ENCODE results near the gene DNAJC18.

DNA sequence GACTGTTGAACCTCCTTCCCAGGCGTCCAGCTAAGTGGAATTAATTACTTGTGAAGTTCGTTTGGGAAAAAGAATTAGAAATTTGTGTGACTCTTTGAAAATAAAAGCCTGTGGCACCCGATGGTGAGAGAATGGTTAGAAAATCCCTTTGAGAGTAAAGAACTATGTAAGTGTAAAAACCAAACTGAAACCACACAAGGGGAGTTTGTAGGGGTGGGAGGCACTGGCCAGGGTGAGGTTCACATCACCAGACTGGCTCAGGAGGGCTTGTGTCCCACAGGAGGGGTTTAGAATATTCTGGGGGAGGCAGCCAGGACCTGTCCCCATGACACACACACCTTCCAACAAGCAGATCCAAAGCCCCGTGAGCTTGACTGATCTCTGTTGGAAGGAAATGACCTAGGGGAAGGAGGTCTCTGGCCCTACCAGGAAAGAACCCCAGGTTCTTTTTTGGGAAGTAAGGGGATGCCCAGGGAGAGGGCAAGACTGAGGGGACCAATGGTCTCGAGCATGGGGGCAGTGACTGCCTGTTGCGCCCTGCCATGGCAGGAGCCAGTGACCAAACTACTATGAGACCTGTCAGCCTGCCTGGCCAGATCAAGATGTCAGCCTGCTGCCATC lies 39.7 kb downstream of the DNAJC18 start:
- TF ChIP-seq, protein P1, sequence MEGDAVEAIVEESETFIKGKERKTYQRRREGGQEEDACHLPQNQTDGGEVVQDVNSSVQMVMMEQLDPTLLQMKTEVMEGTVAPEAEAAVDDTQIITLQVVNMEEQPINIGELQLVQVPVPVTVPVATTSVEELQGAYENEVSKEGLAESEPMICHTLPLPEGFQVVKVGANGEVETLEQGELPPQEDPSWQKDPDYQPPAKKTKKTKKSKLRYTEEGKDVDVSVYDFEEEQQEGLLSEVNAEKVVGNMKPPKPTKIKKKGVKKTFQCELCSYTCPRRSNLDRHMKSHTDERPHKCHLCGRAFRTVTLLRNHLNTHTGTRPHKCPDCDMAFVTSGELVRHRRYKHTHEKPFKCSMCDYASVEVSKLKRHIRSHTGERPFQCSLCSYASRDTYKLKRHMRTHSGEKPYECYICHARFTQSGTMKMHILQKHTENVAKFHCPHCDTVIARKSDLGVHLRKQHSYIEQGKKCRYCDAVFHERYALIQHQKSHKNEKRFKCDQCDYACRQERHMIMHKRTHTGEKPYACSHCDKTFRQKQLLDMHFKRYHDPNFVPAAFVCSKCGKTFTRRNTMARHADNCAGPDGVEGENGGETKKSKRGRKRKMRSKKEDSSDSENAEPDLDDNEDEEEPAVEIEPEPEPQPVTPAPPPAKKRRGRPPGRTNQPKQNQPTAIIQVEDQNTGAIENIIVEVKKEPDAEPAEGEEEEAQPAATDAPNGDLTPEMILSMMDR (IDR thresholded peaks at IDR 0.05) = no peak
- TF ChIP-seq POLR2AphosphoS5 (IDR thresholded peaks at IDR 0.05) (no peak), POLR2A (IDR thresholded peaks at IDR 0.05) (no peak)
